Progenitor cell of endocrine pancreas (in vitro differentiated cells): ENCODE measurements around the gene WDR18. TPM values are rescaled to one million over a fixed set of nuclear protein-coding genes. Genes with fewer than 3 reads are reported as not detected.

Experiments used
- DNase-seq: peaks from one replicate; pipeline ENCODE4 v3.0.0; 2021; ENCODE audit warnings: low spot score; ENCODE audit not compliant: unreplicated experiment
- H3K27ac Mint-ChIP-seq: 2 replicates; pipeline ENCODE4 v1.8.0; 2021; ENCODE audit warnings: mild to moderate bottlenecking, moderate library complexity, mixed read lengths
- H3K27me3 Mint-ChIP-seq: 2 replicates; pipeline ENCODE4 v1.8.0; 2021; ENCODE audit warnings: mixed read lengths
- H3K36me3 Mint-ChIP-seq: 2 replicates; pipeline ENCODE4 v1.8.0; 2022; ENCODE audit warnings: mixed read lengths; ENCODE audit not compliant: insufficient read depth
- H3K4me1 Mint-ChIP-seq: 2 replicates; pipeline ENCODE4 v1.8.0; 2021; ENCODE audit warnings: low read depth, mixed read lengths
- H3K4me3 Mint-ChIP-seq: 2 replicates; pipeline ENCODE4 v1.8.0; 2021; ENCODE audit warnings: low read depth, mild to moderate bottlenecking, moderate library complexity, mixed read lengths
- H3K9me3 Mint-ChIP-seq: 2 replicates; pipeline ENCODE4 v1.8.0; 2021; ENCODE audit warnings: low read depth, mixed read lengths
- CTCF ChIP-seq: fragments of 200-600 bp; sonication (generic); IDR thresholded peaks from one replicate; pipeline ENCODE4 v1.5.0; 2021; ENCODE audit warnings: antibody characterized with exemption, mild to moderate bottlenecking; ENCODE audit not compliant: unreplicated experiment
- total RNA-seq: library from RNA; stranded (reverse); gene quantifications from 2 replicates; pipeline ENCODE4 v1.2.1, GENCODE V29; 2021

The WDR18 gene
- total RNA-seq, 1 donor from 2014 or later, result 72.3 TPM

DNA sequence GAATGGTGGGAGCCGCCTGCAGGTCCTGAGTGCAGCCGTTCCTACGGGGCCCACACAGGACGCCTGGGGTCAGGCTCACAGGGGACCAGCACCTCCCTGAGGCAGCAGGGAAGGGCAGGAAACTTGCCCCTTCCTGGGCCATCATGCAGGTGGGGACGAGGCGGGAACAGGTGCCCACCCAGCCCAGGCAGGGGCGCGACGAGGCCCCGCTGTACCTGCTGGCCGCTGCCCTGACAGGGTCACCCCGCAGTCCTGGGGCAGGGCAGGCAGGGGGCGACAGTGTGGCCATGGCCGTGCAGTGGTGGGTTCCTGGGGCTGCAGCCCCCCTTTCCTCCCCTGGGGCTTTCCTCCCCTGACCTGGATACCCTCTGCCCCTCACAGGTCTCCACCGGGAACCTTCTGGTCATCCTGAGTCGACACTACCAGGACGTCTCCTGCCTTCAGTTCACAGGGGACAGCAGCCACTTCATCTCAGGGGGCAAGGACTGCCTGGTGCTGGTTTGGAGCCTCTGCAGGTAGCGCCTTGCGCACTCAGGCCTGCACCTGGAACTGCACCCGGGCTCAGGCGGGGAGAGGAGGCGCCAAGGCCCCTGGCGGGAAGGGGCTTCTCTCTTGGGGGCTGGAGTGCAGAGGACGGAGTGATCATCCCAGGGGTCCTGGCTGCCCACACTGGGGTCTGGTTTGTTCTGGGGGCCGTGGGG is 5.4 kb downstream of the WDR18 start:
- Mint-ChIP-seq H3K9me3 (no peaks in the 10 kb centered on the region), H3K27ac (no peak overlapping the region), H3K4me1 (peaks cover 6% of the 10 kb centered on the region), H3K27me3 (no peaks in the 10 kb centered on the region), H3K4me3 (no peak overlapping the region), H3K36me3 (peaks cover 9% of the 10 kb centered on the region)
- DNase-seq, result no peak
- peak; percentile 28 for TF ChIP-seq CTCF

- no peak for DNase-seq
- no peaks in the 10 kb centered on the region for H3K9me3 Mint-ChIP-seq
- H3K27me3 Mint-ChIP-seq, result no peaks in the 10 kb centered on the region
- no peaks in the 10 kb centered on the region for H3K4me1 Mint-ChIP-seq
- TF ChIP-seq CTCF, result no peak
- H3K4me3 Mint-ChIP-seq, result no peak overlapping the region
- H3K27ac Mint-ChIP-seq, result no peak overlapping the region
- H3K36me3 Mint-ChIP-seq, result peaks cover 9% of the 10 kb centered on the region
Observed at GRCh38 chr19:990119-990571, 6.0 kb downstream of the WDR18 start.

GRCh38 chr19:990746-991145 is 6.6 kb downstream of the WDR18 start:
- Mint-ChIP-seq H3K27ac (no peak overlapping the region), H3K36me3 (peaks cover 9% of the 10 kb centered on the region), H3K4me1 (no peaks in the 10 kb centered on the region), H3K9me3 (no peaks in the 10 kb centered on the region), H3K4me3 (no peak overlapping the region), H3K27me3 (no peaks in the 10 kb centered on the region)
- no peak for DNase-seq
- TF ChIP-seq CTCF, result no peak

DNA sequence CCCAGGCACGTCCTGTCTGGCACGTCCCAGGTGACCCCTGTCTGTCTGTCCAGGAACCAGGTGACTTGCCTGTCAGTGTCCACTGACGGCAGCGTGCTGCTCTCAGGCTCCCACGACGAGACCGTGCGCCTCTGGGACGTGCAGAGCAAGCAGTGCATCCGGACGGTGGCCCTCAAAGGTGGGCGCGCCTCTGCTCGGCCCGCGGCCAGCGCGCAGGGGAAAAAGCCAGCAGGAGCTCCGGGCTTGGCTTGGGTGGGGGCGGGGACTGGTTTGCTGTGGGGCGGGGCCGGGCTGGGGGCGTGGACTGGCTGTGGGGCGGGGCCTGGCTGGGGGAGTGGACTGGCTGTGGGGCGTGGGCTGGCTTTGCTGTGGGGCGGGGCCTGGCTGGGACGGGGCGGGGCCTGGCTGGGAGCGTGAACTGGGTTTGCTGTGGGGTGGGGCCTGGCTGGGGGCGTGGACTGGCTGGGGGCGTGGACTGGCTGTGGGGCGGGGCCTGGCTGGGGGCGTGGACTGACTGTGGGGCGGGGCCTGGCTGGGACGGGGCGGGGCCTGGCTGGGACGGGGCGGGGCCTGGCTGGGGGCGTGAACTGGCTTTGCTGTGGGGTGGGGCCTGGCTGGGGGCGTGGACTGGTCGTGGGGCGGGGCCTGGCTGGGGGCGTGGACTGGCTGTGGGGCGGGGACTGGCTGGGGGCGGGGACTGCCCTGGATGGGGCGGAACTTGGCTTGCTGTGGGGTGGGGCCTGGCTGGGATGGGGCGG is 7.2 kb downstream of the WDR18 start:
- no peaks in the 10 kb centered on the region for H3K4me1 Mint-ChIP-seq
- peaks cover 9% of the 10 kb centered on the region for H3K36me3 Mint-ChIP-seq
- H3K27me3 Mint-ChIP-seq, result peaks cover under 1% of the 10 kb centered on the region
- TF ChIP-seq CTCF, result no peak
- no peaks in the 10 kb centered on the region for H3K9me3 Mint-ChIP-seq
- no peak overlapping the region for H3K27ac Mint-ChIP-seq
- DNase-seq, result no peak
- H3K4me3 Mint-ChIP-seq, result no peak overlapping the region

- H3K36me3 Mint-ChIP-seq, result peaks cover 7% of the 10 kb centered on the region
- TF ChIP-seq CTCF, result no peak
- no peaks in the 10 kb centered on the region for H3K9me3 Mint-ChIP-seq
- H3K27me3 Mint-ChIP-seq, result peaks cover 8% of the 10 kb centered on the region
- no peaks in the 10 kb centered on the region for H3K4me1 Mint-ChIP-seq
- H3K27ac Mint-ChIP-seq, result no peak overlapping the region
- no peak overlapping the region for H3K4me3 Mint-ChIP-seq
- no peak for DNase-seq
Observed at GRCh38 chr19:991932-992669, 8.0 kb downstream of the WDR18 start.
